H1 (cell line): ENCODE data around the gene PIGM. TPM values are rescaled to one million over a fixed set of nuclear protein-coding genes. Genes with fewer than 3 reads are reported as not detected.

Experiments
- CTCF ChIA-PET: fragments of 300-600 bp; sonication (Branson Sonifier 250); formaldehyde crosslinking; loops from one replicate; lab custom pipeline; 2021; ENCODE audit not compliant: partially characterized antibody; lab: Charles Lee
- POLR2A ChIA-PET: fragments of 300-600 bp; sonication (Branson Sonifier 250); formaldehyde crosslinking; loops from one replicate; lab custom pipeline; 2021; ENCODE audit warnings: inconsistent platforms; ENCODE audit not compliant: partially characterized antibody; lab: Charles Lee
- DNase-seq, 2 experiments: peaks; one replicate each; pipeline versions ENCODE4 v3.0.0 to v3.0.0-alpha.2; 2010 to 2022; ENCODE audit warnings: low spot score in 2 of 2, low read depth in 1 of 2, mixed read lengths in 1 of 2
- FAIRE-seq: peaks from 2 replicates; lab custom pipeline; 2011; peaks lifted over from hg19 to GRCh38; lab: Jason Lieb, UNC
- H2AFZ ChIP-seq: 2 replicates; pipeline ENCODE4 v1.8.1; 2012; ENCODE audit warnings: low read length, inconsistent platforms
- H2AK5ac ChIP-seq: 2 replicates; pipeline ENCODE4 v1.6.1; 2013; ENCODE audit warnings: low read depth, low read length
- H2BK120ac ChIP-seq: replicated peaks from 2 replicates; pipeline ENCODE3; 2013; ENCODE audit warnings: low read depth, low read length, inconsistent platforms
- H2BK12ac ChIP-seq: 2 replicates; pipeline ENCODE4 v1.6.1; 2013; ENCODE audit warnings: low read depth, low read length
- H2BK15ac ChIP-seq: 2 replicates; pipeline ENCODE4 v1.6.1; 2013; ENCODE audit warnings: low read length
- H2BK20ac ChIP-seq: 2 replicates; pipeline ENCODE4 v1.6.1; 2013; ENCODE audit warnings: low read length
- H2BK5ac ChIP-seq: 2 replicates; pipeline ENCODE4 v1.6.1; 2013; ENCODE audit warnings: low read depth, low read length
- H3K14ac ChIP-seq: 2 replicates; pipeline ENCODE4 v1.6.1; 2013; ENCODE audit warnings: inconsistent platforms; ENCODE audit not compliant: insufficient read length
- H3K18ac ChIP-seq: 2 replicates; pipeline ENCODE4 v1.6.1; 2013; ENCODE audit warnings: low read length; ENCODE audit errors: extremely low read depth
- H3K23ac ChIP-seq: 2 replicates; pipeline ENCODE4 v1.6.1; 2013; ENCODE audit warnings: inconsistent platforms; ENCODE audit not compliant: insufficient read length
- H3K23me2 ChIP-seq: 2 replicates; pipeline ENCODE4 v1.6.1; 2013; ENCODE audit warnings: low read depth, low read length
- H3K27ac ChIP-seq: 2 replicates; pipeline ENCODE4 v1.6.1; 2011; ENCODE audit warnings: low read depth, low read length, inconsistent platforms
- H3K27me3 ChIP-seq, 4 experiments: replicated peaks in 1 of 4; 1 replicate in 1 of 4; 2 replicates in 3 of 4; pipeline versions ENCODE4 v1.6.1 to v1.8.1; 2011 to 2013; ENCODE audit warnings: low read length in 3 of 4, mild to moderate bottlenecking in 3 of 4, inconsistent platforms in 2 of 4, mixed read lengths in 2 of 4, moderate library complexity in 1 of 4; ENCODE audit not compliant: control insufficient read depth in 3 of 4, insufficient read depth in 3 of 4; ENCODE audit errors: extremely low read depth in 1 of 4
- H3K36me3 ChIP-seq, 4 experiments: 2 replicates each; pipeline versions ENCODE4 v1.6.1 to v1.8.1; 2011 to 2013; ENCODE audit warnings: mild to moderate bottlenecking in 4 of 4, low read length in 3 of 4, moderate library complexity in 2 of 4, control low read depth in 1 of 4, inconsistent platforms in 1 of 4; ENCODE audit not compliant: insufficient read depth in 4 of 4, control insufficient read depth in 2 of 4
- H3K4ac ChIP-seq: replicated peaks from 2 replicates; pipeline ENCODE3; 2013; ENCODE audit warnings: low read length, low read depth, mixed read lengths, inconsistent platforms; ENCODE audit not compliant: insufficient read length
- H3K4me1 ChIP-seq, 4 experiments: replicated peaks in 1 of 4; 1 replicate in 1 of 4; 2 replicates in 3 of 4; pipeline versions ENCODE4 v1.6.1 to v1.8.1; 2011 to 2013; ENCODE audit warnings: low read length in 3 of 4, inconsistent platforms in 2 of 4, mixed read lengths in 1 of 4; ENCODE audit not compliant: insufficient read depth in 4 of 4, control insufficient read depth in 3 of 4
- H3K4me2 ChIP-seq, 2 experiments: 2 replicates each; pipeline versions ENCODE4 v1.6.1 to v1.8.1; 2011 to 2013; ENCODE audit warnings: low read depth in 2 of 2, low read length in 2 of 2, control low read depth in 1 of 2, inconsistent platforms in 1 of 2, mild to moderate bottlenecking in 1 of 2; ENCODE audit not compliant: insufficient read depth in 1 of 2
- H3K4me3 ChIP-seq, 4 experiments: fragments of 200-600, 300-600 bp in 1 of 4; sonication (generic), shearing (Covaris generic), sonication (Bioruptor Twin) in 1 of 4; 2 replicates each; pipeline versions ENCODE4 v1.5.1 to v1.8.1; 2011 to 2016; ENCODE audit warnings: low read length in 4 of 4, low read depth in 3 of 4, control low read depth in 2 of 4, inconsistent platforms in 2 of 4, mild to moderate bottlenecking in 2 of 4, mixed read lengths in 1 of 4, moderate library complexity in 1 of 4; ENCODE audit not compliant: insufficient read depth in 2 of 4; ENCODE audit errors: extremely low read depth in 1 of 4
- H3K56ac ChIP-seq: replicated peaks from 2 replicates; pipeline ENCODE3; 2013; ENCODE audit warnings: low read depth, mild to moderate bottlenecking, mixed read lengths, low read length, inconsistent platforms; ENCODE audit not compliant: insufficient read length
- H3K79me1 ChIP-seq: 2 replicates; pipeline ENCODE4 v1.6.1; 2013; ENCODE audit warnings: low read depth, low read length, control low read depth
- H3K79me2 ChIP-seq, 2 experiments: 2 replicates each; pipeline versions ENCODE4 v1.6.1 to v1.8.1; 2012 to 2013; ENCODE audit warnings: low read length in 2 of 2, mild to moderate bottlenecking in 2 of 2, inconsistent platforms in 1 of 2; ENCODE audit not compliant: insufficient read depth in 2 of 2, control insufficient read depth in 1 of 2
- H3K9ac ChIP-seq, 4 experiments: replicated peaks in 1 of 4; 1 replicate in 1 of 4; 2 replicates in 3 of 4; pipeline versions ENCODE4 v1.6.1 to v1.8.1; 2011 to 2013; ENCODE audit warnings: low read depth in 3 of 4, low read length in 3 of 4, control low read depth in 2 of 4, mild to moderate bottlenecking in 2 of 4, moderate library complexity in 2 of 4, inconsistent platforms in 1 of 4; ENCODE audit errors: extremely low read depth in 1 of 4
- H3K9me3 ChIP-seq, 2 experiments: 2 replicates each; pipeline versions ENCODE4 v1.6.1 to v1.8.1; 2012 to 2013; ENCODE audit warnings: mild to moderate bottlenecking in 2 of 2, moderate library complexity in 2 of 2, control low read depth in 1 of 2, inconsistent platforms in 1 of 2, low read depth in 1 of 2, low read length in 1 of 2, mixed read lengths in 1 of 2; ENCODE audit not compliant: insufficient read depth in 2 of 2
- H4K20me1 ChIP-seq, 2 experiments: replicated peaks in 1 of 2; 2 replicates each; pipeline versions ENCODE3 to v1.8.1; 2011 to 2013; ENCODE audit warnings: inconsistent platforms in 2 of 2, low read length in 2 of 2, mild to moderate bottlenecking in 1 of 2; ENCODE audit not compliant: insufficient read depth in 2 of 2, control insufficient read depth in 1 of 2
- H4K5ac ChIP-seq: 2 replicates; pipeline ENCODE4 v1.6.1; 2013; ENCODE audit warnings: low read length, low read depth, mixed read lengths, inconsistent platforms; ENCODE audit not compliant: insufficient read length
- H4K8ac ChIP-seq: 2 replicates; pipeline ENCODE4 v1.8.0; 2013; ENCODE audit warnings: mild to moderate bottlenecking, moderate library complexity, low read length, inconsistent platforms; ENCODE audit not compliant: insufficient read depth; ENCODE audit errors: extremely low read depth
- H4K91ac ChIP-seq: replicated peaks from 2 replicates; pipeline ENCODE3; 2013; ENCODE audit warnings: low read length, mixed read lengths, inconsistent platforms; ENCODE audit not compliant: insufficient read length
- CHD1 ChIP-seq: IDR thresholded peaks from 2 replicates; pipeline ENCODE4 v1.6.1; 2012; ENCODE audit warnings: low read depth, low read length, improper control_type of control experiment
- EP300 ChIP-seq, 2 experiments: IDR thresholded peaks; 1 replicate in 1 of 2; 2 replicates in 1 of 2; pipeline ENCODE4 v1.6.1; 2011 to 2012; ENCODE audit warnings: low read depth in 2 of 2, low read length in 2 of 2, mild to moderate bottlenecking in 2 of 2, borderline replicate concordance in 1 of 2, inconsistent platforms in 1 of 2, moderate library complexity in 1 of 2
- HDAC6 ChIP-seq: IDR thresholded peaks from one replicate; pipeline ENCODE4 v1.7.1; 2012; ENCODE audit warnings: low read depth, mild to moderate bottlenecking, inconsistent platforms, low read length, moderate library complexity
- KDM1A ChIP-seq: fragments of 200-600, 300-600 bp; sonication (generic); IDR thresholded peaks from 2 replicates; pipeline ENCODE4 v1.7.1; 2016; ENCODE audit warnings: mild to moderate bottlenecking, low read length, borderline replicate concordance
- KDM4A ChIP-seq: IDR thresholded peaks from one replicate; pipeline ENCODE4 v1.7.1; 2012; ENCODE audit warnings: low read depth, mild to moderate bottlenecking, moderate library complexity, low read length, inconsistent platforms; ENCODE audit not compliant: severe bottlenecking
- TBP ChIP-seq: IDR thresholded peaks from 2 replicates; pipeline ENCODE4 v1.6.1; 2011; ENCODE audit warnings: low read depth, low read length, improper control_type of control experiment
- WGBS, 2 experiments: shearing (Covaris generic) in 1 of 2; methylation state at CpG; one replicate each; pipeline versions ENCODE4 v1.1.6 to v1.1.7; 2013 to 2015; ENCODE audit warnings: low lambda C conversion rate in 2 of 2, mixed read lengths in 2 of 2, inconsistent platforms in 1 of 2, low coverage in 1 of 2, missing lambda C conversion rate in 1 of 2; ENCODE audit not compliant: insufficient replicate concordance in 2 of 2, insufficient coverage in 1 of 2, insufficient read length in 1 of 2; ENCODE audit errors: extremely low coverage in 1 of 2, missing lambda C conversion rate in 1 of 2; 5-methylcytosine and 5-hydroxymethylcytosine counted together
- polyA plus RNA-seq, 7 experiments: library from polyadenylated mRNA; depleted of rRNA in 3 of 7; stranded (reverse) in 5 of 7; unstranded in 2 of 7; fragments of >200 nt in 5 of 7; fragments of 200-250 nt in 2 of 7; gene quantifications; 1 replicate in 5 of 7; 2 replicates in 1 of 7; 4 replicates in 1 of 7; pipeline versions ENCODE4 v1.2.1 to v1.2.3, GENCODE V29; 2011 to 2013; ENCODE audit warnings: missing spikeins in 2 of 7, mixed read lengths in 2 of 7
- total RNA-seq: library from RNA; stranded (reverse); fragmentation: NEBNext Ultra II Directional; extraction: Animal tissue kit (Norgen Biotek cat#: 25700); gene quantifications from 2 replicates; pipeline ENCODE4 v1.2.1, GENCODE V29; 2021

Gene PIGM
- total and polyA plus RNA-seq, 2 of the 8 experiments (the other 6 are each of a cell fraction or from before 2014, with no cell fraction given): 5.4 to 6.0 TPM

DNA sequence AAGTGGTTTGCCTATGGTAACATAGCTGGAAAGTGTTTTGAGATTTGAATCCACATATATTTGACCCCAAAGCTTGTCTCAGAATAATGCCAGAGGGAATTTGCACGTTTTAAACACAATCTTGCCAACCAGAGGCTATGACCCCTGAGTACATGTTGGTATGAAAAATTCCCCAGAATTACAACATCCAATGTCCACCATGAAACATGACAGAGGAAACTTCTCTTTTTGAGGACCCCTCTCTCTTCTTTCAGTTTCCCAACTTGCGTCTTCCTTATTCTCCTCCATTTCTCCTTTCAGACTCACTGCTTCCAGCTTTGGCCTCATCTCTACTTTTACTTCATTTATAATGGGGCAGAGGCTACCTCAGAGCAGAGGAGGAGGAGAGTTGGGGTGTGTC, 44.0 kb upstream of the PIGM start:
- no peaks in the 10 kb centered on the region for H3K36me3 ChIP-seq
- H3K79me1 ChIP-seq: no peaks in the 10 kb centered on the region
- H2BK20ac ChIP-seq: no peak overlapping the region

More for the DNA sequence above, 44.0 kb upstream of the PIGM start:
- Histone ChIP-seq H4K20me1 (no peaks in the 10 kb centered on the region), H3K27me3 (peaks cover 0 to 21% (median 9%) of the 10 kb centered on the region in 4 experiments; a peak in 4 of 7 replicates), H3K23me2 (peaks cover 1% of the 10 kb centered on the region; the same call in 1 of the 2 replicates), H3K9me3 (no peaks in the 10 kb centered on the region), H3K9ac (no peak overlapping the region), H3K56ac (no peak overlapping the region), H3K79me2 (no peaks in the 10 kb centered on the region), H2BK15ac (no peak overlapping the region; the same call in 1 of the 2 replicates), H2AK5ac (no peak overlapping the region), H3K27ac (no peak overlapping the region), H3K4me3 (no peak overlapping the region), H3K4me1 (no peaks in the 10 kb centered on the region; a peak in 1 of 7 replicates), H3K14ac (no peak overlapping the region), H3K23ac (no peak overlapping the region), H3K18ac (no peak overlapping the region), H3K4me2 (no peak overlapping the region), H3K4ac (no peak overlapping the region), H2BK120ac (no peak overlapping the region), H2BK5ac (no peak overlapping the region), H2BK12ac (no peak overlapping the region), H4K91ac (no peak overlapping the region), H4K5ac (no peak overlapping the region), H2AFZ (no peak overlapping the region), H4K8ac (no peak overlapping the region)
- CTCF ChIA-PET: interaction anchor here (0.6 to 50.1 kb wide), 6 partner anchors 1 to 158 kb away, joined by 3 to 1874 read pairs (median 17); partner anchors contain the start of genes IGSF8, KCNJ10, KCNJ9 and PIGM
- no peak for DNase-seq
- no peak for TF ChIP-seq KDM4A
- TF ChIP-seq EP300 (IDR thresholded peaks at IDR 0.05; ENCODE audit: borderline replicate concordance in 1 of 2, low read depth in 2 of 2, low read length in 2 of 2): no peak
- TF ChIP-seq KDM1A: no peak
- no peak for TF ChIP-seq HDAC6
- no peak for TF ChIP-seq CHD1
- no peak for TF ChIP-seq TBP
- POLR2A ChIA-PET: no interaction called here
- no peak for FAIRE-seq
- 70% methylated on average over 2 of the region's 2 CpGs; no CpG with 5 or more reads in 1 of the 2 experiments for WGBS, 2 experiments
